HL-60/S4 treated with retinoic acid at 250 ng/mL for 4 days and 3 days (cell line): ENCODE results near the gene RAB21.

Source experiments
- in situ Hi-C: fragments of 300-500 bp; cut with MboI; formaldehyde crosslinking; loops from 2 replicates; pipeline ENCODE4 v1.7.0; 2022; ENCODE audit warnings: low sequenced_read_pairs

The RAB21 gene, protein sequence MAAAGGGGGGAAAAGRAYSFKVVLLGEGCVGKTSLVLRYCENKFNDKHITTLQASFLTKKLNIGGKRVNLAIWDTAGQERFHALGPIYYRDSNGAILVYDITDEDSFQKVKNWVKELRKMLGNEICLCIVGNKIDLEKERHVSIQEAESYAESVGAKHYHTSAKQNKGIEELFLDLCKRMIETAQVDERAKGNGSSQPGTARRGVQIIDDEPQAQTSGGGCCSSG

DNA sequence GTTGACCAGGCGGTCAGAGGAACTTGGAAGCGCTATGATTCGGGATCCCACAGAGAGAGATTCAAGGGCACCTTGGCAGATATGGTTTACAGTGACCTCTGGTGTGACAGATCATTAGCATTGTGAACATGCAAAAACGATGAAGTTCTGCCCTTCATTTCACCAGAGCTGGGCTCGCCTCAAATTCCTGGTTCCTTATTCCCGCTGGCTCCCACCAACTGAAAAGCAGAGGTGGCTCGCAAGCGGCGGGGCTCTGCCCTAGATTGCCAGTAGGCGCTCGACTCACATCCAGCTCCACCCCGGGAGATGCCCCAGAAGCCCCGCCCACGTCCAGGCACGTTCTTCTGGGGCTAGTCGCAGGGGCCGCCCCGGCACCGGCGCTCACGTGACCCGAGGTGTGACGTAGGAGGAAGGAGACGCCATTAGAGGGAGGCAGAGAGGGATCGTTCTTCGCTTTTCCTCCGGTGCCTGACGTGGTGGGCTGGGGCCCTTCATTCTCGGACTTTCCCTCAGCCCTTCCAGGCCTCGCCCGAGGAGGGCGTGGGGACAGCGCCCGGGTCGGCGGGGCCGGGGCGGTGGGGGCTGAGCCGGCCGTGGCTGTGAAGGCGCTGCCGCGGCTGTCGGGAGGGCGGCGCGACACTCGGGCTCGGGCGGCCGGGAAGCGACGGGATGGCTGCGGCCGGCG is at the start of gene RAB21:
TSS of gene RAB21 (plus strand) at position 403 of the 685 bp plus-strand sequence. CDS start at position 670, 267 bp downstream.
- in situ Hi-C loops = no loop called here

DNA sequence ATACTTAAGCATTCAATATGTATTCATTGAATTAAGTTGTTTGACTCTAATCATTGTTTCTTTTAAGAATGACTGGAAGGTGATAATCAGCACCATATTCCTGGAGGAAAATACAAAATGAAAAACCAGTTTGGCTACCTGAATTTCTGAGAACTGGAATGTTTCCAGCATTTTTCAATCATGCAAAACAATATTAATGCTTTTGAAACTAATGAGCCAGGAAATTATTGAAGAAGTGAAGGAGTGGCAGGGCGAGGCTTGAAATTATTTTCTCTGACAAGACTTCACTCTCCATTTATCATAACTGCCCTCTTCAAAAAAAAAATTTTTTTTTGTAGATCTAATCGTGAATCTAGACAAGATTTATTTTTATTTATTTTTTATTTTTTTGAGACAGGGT is 49.7 kb upstream of the RAB21 start:
- in situ Hi-C loops = no loop called here

DNA sequence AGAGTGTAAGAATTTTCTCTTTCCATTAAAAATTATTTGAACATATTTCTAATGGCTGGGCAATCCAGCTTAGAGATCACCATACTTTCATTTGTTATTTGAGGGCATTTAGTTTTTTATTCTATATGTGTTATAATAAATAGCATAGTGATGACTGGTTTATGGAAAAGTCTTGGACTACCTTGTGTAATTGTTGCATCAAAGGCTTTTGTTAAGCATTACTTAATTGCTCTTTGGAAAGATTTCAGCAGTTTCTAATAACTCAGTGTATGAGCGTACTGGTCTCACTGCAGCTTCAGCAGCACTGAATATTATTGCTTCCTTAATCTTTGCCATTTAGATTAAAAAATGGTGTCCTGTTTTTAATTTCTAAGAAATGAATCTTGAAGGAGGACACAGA is 46.0 kb upstream of the RAB21 start:
- in situ Hi-C loops = no loop called here

DNA sequence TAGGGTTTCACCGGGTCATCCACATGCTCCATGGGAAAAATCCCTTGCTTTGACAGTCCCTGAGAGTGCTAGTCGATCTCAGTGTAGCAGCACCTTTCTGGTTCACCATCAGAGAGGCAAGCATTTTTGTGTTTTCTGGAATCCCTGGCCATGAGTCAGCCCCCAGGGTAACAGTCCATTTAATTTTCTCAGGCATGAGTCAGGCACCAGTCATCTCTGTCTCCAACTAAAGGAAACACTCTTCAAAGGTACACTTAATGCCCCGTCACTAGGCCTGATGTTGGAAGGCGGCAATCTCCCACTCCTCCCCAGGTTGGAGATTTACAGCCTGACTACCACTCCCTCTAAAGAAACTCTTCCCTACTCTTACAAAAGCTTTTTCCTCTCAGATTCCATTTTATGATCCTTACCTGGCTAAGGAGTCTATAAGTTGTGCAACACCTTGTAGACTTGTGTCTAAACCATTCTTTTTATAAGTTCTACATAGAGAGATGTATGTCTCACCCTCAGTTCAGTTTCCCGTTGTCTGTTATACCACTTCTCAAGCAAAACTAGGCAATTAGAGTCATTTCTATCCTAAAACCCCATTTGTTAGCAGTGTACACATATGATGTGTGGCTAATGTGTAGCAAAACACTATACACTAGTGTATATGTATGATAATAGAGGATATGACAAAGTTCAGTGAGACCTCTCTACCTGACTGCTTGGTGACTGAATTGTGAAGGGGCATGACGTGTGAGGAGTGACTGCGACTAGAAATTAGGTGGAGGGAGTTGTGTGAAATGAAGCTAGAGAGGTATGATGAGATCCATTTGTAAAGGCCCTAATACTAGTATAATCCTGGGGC is 44.2 kb upstream of the RAB21 start:
- in situ Hi-C loops = no loop called here

DNA sequence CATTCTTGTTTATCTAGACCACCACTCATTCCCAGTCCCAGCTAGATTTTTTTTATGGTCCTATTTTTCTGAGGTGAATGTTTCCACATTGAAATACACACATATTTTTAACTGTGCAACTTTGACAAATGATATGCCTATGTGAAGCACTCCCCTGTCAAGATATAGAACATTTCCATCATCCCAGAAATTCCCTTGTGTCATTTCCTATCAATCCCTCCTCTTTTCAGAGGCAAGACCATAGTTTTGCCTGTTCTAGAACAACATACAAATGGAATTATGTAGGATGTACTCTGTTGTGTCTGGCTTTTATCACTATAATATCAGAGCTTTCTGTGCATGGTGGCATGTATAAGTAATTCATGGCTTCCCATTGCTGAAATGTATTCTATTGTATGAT is 36.1 kb upstream of the RAB21 start:
- in situ Hi-C loops = no loop called here

DNA sequence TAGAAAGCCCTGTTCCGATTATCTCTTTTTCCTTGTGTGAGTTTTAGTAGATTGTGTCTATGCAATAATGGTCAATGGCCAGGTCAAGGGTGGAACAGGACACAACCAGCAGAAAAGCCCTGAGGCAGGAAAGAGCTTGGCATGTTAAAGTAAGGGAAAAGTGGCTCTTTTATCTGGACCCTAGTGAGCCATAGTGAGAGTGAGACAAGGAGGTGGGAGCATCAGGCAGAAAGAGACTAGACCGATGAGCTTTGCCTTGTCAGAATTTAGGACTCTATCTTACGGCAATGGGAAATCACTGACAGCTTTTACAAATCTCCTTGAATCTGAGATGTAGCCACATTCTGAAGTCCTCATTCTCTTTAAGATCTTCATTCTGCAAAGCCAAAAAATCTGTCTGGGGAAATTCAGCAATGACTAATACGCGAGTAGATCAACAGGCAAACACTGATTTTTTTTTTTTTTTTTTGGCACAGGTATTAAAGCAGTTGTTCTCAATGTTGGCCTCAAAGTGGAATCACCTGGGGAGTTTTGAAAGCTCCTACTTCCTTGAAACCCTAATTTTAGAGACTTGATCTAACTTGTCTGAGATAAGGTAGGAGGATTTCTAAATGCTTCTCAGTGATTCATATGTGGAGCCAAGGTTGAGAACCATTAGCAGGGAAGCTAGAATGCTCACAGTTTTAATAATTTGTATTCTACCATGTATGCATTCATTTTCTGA is 34.9 kb upstream of the RAB21 start:
- in situ Hi-C loops = no loop called here

DNA sequence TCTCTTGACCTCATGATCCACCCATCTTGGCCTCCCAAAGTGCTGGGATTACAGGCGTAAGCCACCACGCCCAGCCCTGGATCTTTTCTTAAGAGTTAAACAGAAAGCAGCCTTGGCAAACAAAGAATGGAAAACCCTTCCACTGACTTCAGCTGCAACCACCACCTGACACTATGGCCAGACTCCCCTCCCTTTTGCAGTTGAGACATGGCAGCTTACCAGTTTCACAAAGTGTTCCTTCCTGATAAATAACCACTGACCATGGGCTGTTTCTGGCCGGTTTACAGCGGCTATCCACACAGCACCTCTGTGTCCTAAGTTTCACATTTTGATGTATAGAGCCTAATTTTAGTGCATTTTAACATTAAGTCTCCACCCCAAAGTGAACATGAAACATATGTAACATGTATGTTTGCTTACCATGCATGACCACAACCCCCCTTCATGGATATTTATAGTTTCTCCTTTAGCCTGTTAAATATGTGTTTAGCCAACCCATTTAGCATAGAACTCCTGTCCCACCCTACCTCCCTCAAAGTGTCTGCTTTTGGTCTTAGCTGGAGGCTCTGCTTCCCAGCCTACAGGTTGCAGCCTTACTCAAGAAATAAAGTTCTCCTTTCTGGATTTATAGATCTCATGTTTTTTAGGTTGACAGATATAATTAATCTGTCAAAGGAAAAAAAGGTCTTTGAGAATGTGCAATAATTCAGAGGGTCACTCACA is 32.7 kb upstream of the RAB21 start:
- in situ Hi-C loops = no loop called here

DNA sequence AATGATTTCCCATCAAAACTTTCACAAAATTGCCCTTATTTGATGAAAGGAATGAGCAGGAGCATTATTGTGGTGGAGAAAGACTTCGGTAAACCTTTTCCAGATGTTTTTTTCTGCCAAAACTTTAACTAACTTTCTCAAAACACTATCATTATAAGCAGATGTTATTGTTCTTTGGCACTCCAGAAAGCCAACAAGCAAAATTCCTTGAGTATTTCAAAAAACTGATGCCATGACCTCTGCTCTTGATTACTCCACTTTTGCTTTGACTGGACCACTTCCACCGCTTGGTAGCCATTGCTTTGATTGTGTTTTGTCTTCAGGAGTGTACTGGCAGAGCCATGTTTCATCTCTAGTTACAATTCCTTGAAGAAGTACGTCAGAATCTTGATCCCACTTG is 29.7 kb upstream of the RAB21 start:
- in situ Hi-C loops = loop anchor here (25.0 kb wide), 1 partner anchor 313 kb away; no protein-coding TSS in a partner anchor

DNA sequence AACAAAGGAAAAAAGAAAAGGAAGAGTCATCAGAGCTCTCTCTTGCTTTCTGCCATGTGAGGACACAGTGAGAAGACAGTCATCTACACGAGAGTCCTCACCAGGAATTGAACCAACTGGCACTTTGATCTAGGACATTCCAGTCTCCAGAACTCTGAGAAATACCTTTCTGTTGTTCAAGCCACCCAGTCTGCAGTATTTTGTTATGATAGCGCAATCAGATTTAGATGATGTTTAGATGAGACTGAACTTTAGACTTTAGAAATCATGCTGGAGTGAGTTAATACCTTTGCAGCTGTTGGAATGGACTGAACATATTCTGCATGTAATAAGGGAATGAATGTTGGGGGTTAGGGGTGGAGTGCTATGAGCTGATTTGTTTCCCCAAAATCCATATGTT is 28.1 kb upstream of the RAB21 start:
- in situ Hi-C loops = loop anchor here (25.0 kb wide), 1 partner anchor 314 kb away; no protein-coding TSS in a partner anchor

DNA sequence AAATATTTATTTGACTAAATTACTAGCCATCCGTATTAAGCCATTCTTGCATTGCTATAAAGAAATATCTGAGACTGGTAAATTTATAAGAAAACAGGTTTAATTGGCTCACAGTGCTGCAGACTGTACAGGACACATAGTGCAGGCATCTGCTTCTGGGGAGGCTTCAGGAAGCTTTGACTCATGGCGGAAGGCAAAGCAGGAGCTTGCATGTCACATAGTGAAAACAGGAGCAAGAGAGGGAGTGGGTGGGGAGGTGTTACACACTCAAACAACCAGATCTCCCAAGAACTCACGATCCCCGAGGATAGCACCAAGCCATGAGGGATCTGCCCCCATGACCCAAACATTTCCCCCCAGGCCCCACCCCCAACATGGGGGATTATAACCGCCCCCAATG is 26.7 kb upstream of the RAB21 start:
- in situ Hi-C loops = loop anchor here (25.0 kb wide), 1 partner anchor 316 kb away; no protein-coding TSS in a partner anchor

DNA sequence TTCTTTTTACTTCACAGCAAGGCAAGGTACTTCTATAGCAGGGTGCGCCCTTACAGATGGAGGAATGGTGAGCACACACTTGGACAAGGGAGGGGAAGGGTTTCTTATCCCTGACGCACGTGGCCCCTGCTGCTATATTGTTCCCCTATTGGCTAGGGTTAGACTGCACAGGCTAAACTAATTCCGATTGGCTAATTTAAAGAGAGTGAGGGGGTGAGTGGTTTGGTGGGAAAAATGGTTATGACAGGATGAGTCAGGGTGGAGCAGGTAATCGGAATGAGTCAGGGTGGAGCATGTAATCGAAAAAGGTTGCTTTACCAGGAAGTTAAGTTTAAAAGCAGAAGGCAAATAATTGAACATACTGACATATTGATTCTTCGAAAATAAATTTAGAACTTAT is 23.7 kb upstream of the RAB21 start:
- in situ Hi-C loops = loop anchor here (25.0 kb wide), 1 partner anchor 319 kb away; no protein-coding TSS in a partner anchor

DNA sequence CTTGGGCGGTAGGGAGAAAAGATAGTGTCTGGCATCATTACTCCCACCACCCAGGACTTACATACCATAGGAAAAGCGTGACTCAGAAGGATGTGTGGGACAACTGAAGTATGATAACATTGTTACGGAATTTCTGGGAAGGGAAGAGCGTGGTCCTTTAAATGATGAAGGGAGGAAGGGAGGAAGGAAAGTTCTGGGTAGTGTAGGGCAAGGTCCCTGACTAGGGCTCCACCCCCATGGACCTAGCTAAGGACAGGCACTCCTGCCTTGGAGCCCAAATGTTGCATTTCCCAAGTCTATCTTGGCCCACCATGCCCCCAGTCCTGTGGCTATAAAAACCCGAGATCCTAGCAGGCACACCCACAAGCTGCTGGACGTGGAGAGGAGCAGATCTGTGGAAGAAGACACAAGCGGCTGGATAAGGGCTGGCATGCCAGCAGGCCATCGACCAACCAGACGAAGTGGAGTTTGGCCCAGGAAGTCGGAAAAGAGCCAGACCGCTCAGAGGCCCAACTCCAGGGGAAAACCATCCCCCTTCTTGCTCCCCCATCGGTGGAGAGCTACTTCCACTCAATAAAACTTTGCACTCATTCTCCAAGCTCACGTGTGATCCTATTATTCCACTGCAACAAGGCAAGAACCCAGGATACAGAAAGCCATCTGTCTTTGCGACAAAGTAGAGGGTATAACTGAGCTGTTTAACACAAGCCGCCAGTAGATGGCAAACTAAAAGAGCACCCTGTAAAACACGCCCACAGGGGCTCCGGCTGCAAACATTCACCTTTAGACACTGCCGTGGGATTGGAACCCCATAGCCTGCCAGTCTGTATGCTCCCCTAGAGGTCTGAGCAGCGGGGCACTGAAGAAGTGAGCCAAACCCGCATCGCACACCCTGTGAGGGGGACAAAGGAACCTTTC is 23.0 kb upstream of the RAB21 start:
- in situ Hi-C loops = loop anchor here (25.0 kb wide), 1 partner anchor 319 kb away; no protein-coding TSS in a partner anchor

DNA sequence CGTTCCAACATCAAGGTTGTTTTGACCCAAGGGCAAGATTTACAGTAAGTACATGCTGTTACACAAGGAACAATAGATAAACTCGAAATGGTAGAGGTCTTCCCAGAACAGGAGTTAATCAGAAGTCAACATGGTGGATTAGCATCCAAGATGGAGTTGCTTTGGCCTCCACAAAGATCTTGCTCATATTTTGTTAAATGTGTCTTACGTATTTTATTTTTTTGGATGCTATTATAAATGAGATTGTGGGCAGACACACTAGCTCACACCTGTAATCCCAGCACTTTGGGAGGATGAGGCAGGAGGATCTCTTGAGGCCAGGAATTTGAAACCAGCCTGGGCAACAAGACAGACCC is 22.3 kb upstream of the RAB21 start:
- in situ Hi-C loops = loop anchor here (25.0 kb wide), 1 partner anchor 320 kb away; no protein-coding TSS in a partner anchor

DNA sequence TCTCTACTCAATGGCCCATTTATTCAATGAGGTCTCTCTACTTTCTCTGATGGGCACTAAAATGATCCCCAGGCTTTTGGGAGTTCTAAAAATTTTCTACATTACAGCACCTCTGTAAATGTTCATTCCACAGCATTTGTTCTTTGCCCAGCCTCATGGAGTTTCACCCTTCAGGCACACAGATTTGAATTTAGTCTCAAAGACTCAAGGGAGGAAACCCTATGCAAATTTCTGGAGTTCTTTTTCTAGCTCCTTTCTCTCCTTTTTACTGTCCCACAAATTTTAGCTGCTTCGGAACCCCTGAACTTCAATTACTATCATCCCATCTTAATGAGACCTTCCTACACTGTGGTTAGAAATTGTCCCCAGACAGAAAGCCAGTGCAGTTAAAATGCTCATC is 17.5 kb upstream of the RAB21 start:
- in situ Hi-C loops = loop anchor here (25.0 kb wide), 1 partner anchor 325 kb away; no protein-coding TSS in a partner anchor

DNA sequence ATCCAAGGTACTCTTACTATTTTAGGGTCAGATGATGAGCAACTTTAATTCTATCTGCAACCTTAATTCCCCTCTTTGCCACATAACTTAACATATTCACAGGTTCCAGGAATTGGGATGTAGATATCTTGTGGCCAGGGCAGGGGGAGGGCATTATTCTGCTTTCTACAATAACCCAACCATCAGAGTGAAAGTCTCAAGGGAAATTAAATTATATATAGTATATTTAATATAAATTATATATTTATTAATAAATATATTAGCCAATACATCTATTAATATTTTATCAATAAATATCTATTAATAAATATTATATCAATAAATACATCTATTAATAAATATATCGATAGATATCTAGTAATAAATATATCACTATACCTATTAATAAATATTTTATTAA is 11.7 kb upstream of the RAB21 start:
- in situ Hi-C loops = loop anchor here (25.0 kb wide), 1 partner anchor 331 kb away; no protein-coding TSS in a partner anchor

DNA sequence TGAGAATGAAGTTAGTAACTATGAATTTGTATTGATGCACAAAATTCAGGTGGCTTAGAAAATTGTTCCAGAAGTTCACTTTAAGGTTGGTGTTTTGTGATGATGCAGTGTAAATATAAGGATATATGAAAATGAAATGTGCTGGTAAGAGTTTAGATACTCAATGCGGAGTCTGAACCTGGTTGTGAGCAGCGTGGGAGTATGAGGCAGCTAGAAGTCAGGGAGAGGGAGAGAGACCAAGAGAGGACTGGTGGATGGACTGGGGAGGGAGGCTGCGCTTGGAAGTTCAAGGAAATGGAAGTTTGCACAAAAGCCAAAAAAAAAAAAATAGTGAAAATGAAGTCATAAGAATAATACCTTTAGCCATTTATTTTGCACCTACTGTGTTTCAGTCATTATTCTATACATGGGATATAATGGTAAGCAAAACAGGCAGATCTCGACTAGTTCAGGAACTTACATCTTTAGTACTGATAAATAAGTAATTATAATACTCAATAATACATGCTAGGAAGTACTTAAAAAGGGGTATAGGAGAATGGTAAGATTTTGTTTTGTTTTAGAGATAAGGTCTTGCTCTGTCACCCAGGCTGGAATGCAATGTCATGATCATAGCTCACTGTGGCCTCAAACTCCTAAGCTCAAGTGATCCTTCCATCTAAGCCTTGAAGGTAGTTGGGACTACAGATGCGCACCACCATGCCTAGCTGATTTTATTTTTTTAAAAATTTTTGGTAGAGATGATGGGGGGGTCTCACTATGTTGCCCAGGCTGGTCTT is 10.0 kb upstream of the RAB21 start:
- in situ Hi-C loops = loop anchor here (25.0 kb wide), 1 partner anchor 332 kb away; no protein-coding TSS in a partner anchor

DNA sequence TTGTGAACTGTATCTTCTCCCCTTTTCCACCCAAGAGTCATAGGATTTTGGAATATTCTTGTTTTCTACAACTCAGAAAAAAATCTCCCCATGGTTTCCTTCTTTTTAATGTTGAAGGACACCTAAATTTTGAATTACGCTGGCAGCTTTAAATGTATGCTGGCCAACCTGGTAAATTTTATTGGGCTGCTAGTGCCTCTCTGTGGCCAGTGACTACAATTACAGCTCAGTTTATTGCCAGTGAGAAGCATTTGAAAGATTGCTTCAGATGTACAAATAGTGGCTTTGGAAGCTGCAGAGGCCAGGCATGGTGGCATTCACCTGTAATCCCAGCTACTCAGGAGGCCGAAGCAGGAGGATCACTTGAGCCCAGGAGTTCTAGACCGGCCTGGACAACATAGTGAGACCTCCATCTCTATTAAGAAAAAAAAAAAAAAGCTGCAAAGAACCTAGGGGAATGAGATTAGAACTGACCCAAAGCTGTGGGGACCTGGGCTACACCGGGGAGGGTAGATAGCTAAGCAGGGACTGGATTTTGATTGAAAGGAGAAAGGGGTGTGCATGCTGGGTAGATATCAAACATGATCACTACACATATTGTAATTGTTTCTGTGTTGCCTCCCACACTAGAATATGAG is 7.6 kb upstream of the RAB21 start:
- in situ Hi-C loops = loop anchor here (25.0 kb wide), 1 partner anchor 335 kb away; no protein-coding TSS in a partner anchor
